ENCODE results near the gene DMRT1. TPM values are rescaled to one million over a fixed set of nuclear protein-coding genes. Genes with fewer than 3 reads are reported as not detected.
A peak's percentile ranks its signal among the peaks of the same experiment; 100 is the strongest.

DMRT1 gene
- total RNA-seq, 1 experiment from 2014 or later = not detected

- CTCF ChIA-PET = interaction anchor here (0.6 to 2.1 kb wide), 32 partner anchors 10 to 493 kb away, joined by 3 to 43 read pairs (median 6); partner anchors contain the start of genes DMRT1 and DMRT3
- peaks cover 10% of the 10 kb centered on the region; the same call in 1 of the 2 replicates for H3K9me3 Mint-ChIP-seq
- no peak overlapping the region for H3K4me3 Mint-ChIP-seq
- DNase-seq (ENCODE audit: low spot score) (peak; percentile 53), ATAC-seq (peak; percentile 97)
- H3K4me1 Mint-ChIP-seq = no peaks in the 10 kb centered on the region
- no peak overlapping the region for H3K27ac Mint-ChIP-seq
- H3K27me3 Mint-ChIP-seq (ENCODE audit: low read depth) = no peaks in the 10 kb centered on the region; the same call in 1 of the 2 replicates
- H3K36me3 Mint-ChIP-seq = no peaks in the 10 kb centered on the region
- POLR2A ChIA-PET = interaction anchor here (0.6 kb wide), 1 partner anchor 33 kb away, joined by 6 read pairs; no protein-coding TSS in a partner anchor
- TF ChIP-seq CTCF (IDR thresholded peaks at IDR 0.05) (peak; percentile 37; the same call in 1 of the 2 replicates), ATF1 (CRISPR knock-in tag; IDR thresholded peaks at IDR 0.05) (no peak), HMGA2 (CRISPR knock-in tag; IDR thresholded peaks at IDR 0.05) (peak; percentile 73)
Observed at GRCh38 chr9:928363-929042, 87.0 kb downstream of the DMRT1 start.

- Mint-ChIP-seq H3K4me3 (no peak overlapping the region), H3K4me1 (no peaks in the 10 kb centered on the region), H3K36me3 (no peaks in the 10 kb centered on the region), H3K27ac (no peak overlapping the region), H3K27me3 (ENCODE audit: low read depth) (peaks cover 2% of the 10 kb centered on the region; the same call in 1 of the 2 replicates), H3K9me3 (peaks cover 10% of the 10 kb centered on the region; the same call in 1 of the 2 replicates)
- no peak for ATAC-seq
- no peak for DNase-seq (ENCODE audit: low spot score)
- ChIA-PET CTCF (interaction anchor here (1.4 kb wide), 1 partner anchor 36 kb away, joined by 3 read pairs; no protein-coding TSS in a partner anchor), POLR2A (no interaction called here)
- TF ChIP-seq ZSCAN18 (CRISPR knock-in tag; IDR thresholded peaks at IDR 0.05) (no peak), FOXK1 (CRISPR knock-in tag; IDR thresholded peaks at IDR 0.05) (no peak), PRDM15 (CRISPR knock-in tag; IDR thresholded peaks at IDR 0.05) (no peak), PREB (CRISPR knock-in tag; IDR thresholded peaks at IDR 0.05; ENCODE audit: borderline replicate concordance) (no peak), ZBTB43 (CRISPR knock-in tag; IDR thresholded peaks at IDR 0.05) (no peak), RORB (CRISPR knock-in tag; IDR thresholded peaks at IDR 0.05) (no peak), ATF6 (CRISPR knock-in tag; IDR thresholded peaks at IDR 0.05) (no peak), ERG (CRISPR knock-in tag; IDR thresholded peaks at IDR 0.05) (no peak), ESRRA (CRISPR knock-in tag; IDR thresholded peaks at IDR 0.05; ENCODE audit: borderline replicate concordance) (no peak), RELA (CRISPR knock-in tag; IDR thresholded peaks at IDR 0.05; ENCODE audit: borderline replicate concordance) (no peak), E2F1 (CRISPR knock-in tag; IDR thresholded peaks at IDR 0.05) (no peak), ATF3 (CRISPR knock-in tag; conservative IDR thresholded peaks at IDR 0.05) (no peak), ZNF512 (CRISPR knock-in tag; IDR thresholded peaks at IDR 0.05; ENCODE audit: borderline replicate concordance) (no peak)
Observed at GRCh38 chr9:929719-930118, 88.2 kb downstream of the DMRT1 start.
